ENCODE results near the gene PTGR3. TPM values are rescaled to one million over a fixed set of nuclear protein-coding genes. Genes with fewer than 3 reads are reported as not detected.

Gene PTGR3
- total and polyA plus RNA-seq, 3 donors from 2014 or later = 13.9 to 27.9 (median 15.7) TPM

- no peaks in the 10 kb centered on the region for H3K36me3 ChIP-seq (ENCODE audit: low read depth, missing control alignments)
- H3K9me3 ChIP-seq = no peaks in the 10 kb centered on the region
- WGBS, 2 donors = 56 to 65% methylated on average over 10 of the region's 10 CpGs
- intact Hi-C loops (cut with DNase I; ENCODE audit: low total_unique reads) = no loop called here
- H3K4me3 ChIP-seq = peak overlapping the region; percentile 4 to 20
- DNase-seq = no peak
- peak overlapping the region; percentile 82 to 84 for H3K27ac ChIP-seq
- H3K4me1 ChIP-seq = peaks cover 18% of the 10 kb centered on the region
- no peak for TF ChIP-seq POLR2A (IDR thresholded peaks at IDR 0.05)
- TF ChIP-seq, protein P1, sequence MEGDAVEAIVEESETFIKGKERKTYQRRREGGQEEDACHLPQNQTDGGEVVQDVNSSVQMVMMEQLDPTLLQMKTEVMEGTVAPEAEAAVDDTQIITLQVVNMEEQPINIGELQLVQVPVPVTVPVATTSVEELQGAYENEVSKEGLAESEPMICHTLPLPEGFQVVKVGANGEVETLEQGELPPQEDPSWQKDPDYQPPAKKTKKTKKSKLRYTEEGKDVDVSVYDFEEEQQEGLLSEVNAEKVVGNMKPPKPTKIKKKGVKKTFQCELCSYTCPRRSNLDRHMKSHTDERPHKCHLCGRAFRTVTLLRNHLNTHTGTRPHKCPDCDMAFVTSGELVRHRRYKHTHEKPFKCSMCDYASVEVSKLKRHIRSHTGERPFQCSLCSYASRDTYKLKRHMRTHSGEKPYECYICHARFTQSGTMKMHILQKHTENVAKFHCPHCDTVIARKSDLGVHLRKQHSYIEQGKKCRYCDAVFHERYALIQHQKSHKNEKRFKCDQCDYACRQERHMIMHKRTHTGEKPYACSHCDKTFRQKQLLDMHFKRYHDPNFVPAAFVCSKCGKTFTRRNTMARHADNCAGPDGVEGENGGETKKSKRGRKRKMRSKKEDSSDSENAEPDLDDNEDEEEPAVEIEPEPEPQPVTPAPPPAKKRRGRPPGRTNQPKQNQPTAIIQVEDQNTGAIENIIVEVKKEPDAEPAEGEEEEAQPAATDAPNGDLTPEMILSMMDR (IDR thresholded peaks at IDR 0.05) = no peak
- no peaks in the 10 kb centered on the region for H3K27me3 ChIP-seq
These were observed 38.0 kb upstream of the PTGR3 start for GRCh38 chr18:75246721-75247610.

DNA sequence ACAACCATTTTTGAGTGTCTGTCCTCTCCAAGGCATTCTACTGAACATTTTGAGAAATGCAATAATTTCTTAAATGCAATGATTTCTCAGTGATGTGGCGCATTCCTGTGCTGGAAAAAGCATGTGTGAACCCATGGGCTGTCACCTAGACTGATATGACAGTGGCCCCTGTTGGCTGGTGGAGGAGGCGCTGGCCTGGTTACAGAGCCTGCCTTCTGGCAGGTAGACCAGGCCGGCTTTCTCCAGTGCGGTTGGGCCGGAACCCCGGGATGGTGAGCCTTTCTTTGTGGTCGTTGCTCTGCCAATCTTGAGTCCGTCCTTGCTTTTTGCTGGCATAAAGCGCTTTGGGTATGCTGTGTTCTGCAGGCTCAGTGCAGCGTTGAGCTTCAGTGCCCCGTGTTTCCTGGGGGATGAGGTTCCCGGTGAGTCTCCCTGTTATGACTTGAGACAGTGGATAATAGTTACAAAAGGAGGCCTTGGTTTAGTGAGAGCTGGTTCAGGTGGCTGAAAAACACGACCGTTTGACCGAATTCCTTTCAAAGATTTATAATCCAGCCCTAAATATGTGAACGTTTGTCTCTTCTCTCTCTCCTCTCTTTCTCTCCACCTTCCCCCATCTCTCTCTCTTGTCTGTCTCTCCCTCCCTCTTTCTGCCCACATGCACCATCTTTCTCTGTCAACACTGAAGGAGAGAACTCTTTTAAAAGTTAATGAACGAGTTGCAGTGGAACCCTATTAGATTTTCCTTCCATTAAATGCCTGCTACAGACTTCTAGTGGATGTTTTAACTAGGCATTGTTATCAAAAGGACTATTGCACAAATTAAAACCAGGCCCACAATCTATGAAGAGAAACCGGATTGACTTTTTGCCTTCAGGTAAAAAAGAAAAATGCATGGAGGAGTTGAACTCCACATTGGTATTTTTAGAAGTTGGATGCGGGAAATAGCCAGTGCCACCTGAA, 35.7 kb upstream of the PTGR3 start:
- 46 to 55% methylated on average over 19 of the region's 19 CpGs for WGBS, 2 donors
- H3K4me3 ChIP-seq = no peak overlapping the region
- H3K36me3 ChIP-seq (ENCODE audit: low read depth, missing control alignments) = no peaks in the 10 kb centered on the region
- H3K9me3 ChIP-seq = no peaks in the 10 kb centered on the region
- H3K4me1 ChIP-seq = peaks cover 18% of the 10 kb centered on the region
- H3K27ac ChIP-seq = peak overlapping the region; percentile 82 to 84
- TF ChIP-seq, protein P1 (IDR thresholded peaks at IDR 0.05) = peak in 1 of 3 experiments; percentile 14
- no peak for TF ChIP-seq POLR2A (IDR thresholded peaks at IDR 0.05)
- DNase-seq = no peak
- H3K27me3 ChIP-seq = no peaks in the 10 kb centered on the region
- intact Hi-C loops (cut with DNase I; ENCODE audit: low total_unique reads) = no loop called here

GRCh38 chr18:75241705-75242104, 32.8 kb upstream of the PTGR3 start:
- DNase-seq = no peak
- TF ChIP-seq POLR2A (IDR thresholded peaks at IDR 0.05) = no peak
- TF ChIP-seq, protein P1 (IDR thresholded peaks at IDR 0.05) = no peak
- intact Hi-C loops (cut with DNase I; ENCODE audit: low total_unique reads) = no loop called here
- 81 to 85% methylated on average over 1 of the region's 1 CpG for WGBS, 2 donors
- Histone ChIP-seq H3K27me3 (no peaks in the 10 kb centered on the region), H3K36me3 (ENCODE audit: low read depth, missing control alignments) (no peaks in the 10 kb centered on the region), H3K9me3 (no peaks in the 10 kb centered on the region), H3K27ac (no peak overlapping the region), H3K4me3 (no peak overlapping the region), H3K4me1 (peaks cover 24% of the 10 kb centered on the region)

DNA sequence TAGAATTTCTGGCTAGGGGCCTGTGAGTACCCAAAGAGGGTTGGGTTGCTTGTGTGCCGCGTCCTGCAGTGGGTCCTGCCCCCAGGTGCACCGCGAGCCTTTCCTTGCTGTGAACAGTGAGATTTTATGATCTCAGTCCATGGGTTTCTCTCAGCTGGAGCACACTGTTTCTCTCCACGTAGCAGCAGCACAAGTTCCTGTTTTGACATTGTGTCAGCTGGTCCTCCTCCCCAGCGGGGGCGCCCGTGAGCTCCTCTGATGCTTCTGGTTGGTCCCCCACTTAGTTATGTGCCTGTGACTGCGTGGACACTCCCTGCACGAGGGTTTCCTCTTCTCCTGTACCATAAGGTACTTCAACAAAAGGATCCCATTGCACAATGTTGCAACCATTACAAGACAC, 31.5 kb upstream of the PTGR3 start:
- Histone ChIP-seq H3K27ac (peak overlapping the region in 1 of 2 donors; percentile 48), H3K27me3 (no peaks in the 10 kb centered on the region), H3K36me3 (ENCODE audit: low read depth, missing control alignments) (no peaks in the 10 kb centered on the region), H3K4me1 (peaks cover 21% of the 10 kb centered on the region), H3K9me3 (no peaks in the 10 kb centered on the region), H3K4me3 (no peak overlapping the region)
- intact Hi-C loops (cut with DNase I; ENCODE audit: low total_unique reads) = no loop called here
- TF ChIP-seq POLR2A (IDR thresholded peaks at IDR 0.05) = no peak
- TF ChIP-seq, protein P1 (IDR thresholded peaks at IDR 0.05) = no peak
- DNase-seq = no peak
- WGBS, 2 donors = 65 to 75% methylated on average over 10 of the region's 10 CpGs
